ENCODE data around the gene SUGT1.

DNA sequence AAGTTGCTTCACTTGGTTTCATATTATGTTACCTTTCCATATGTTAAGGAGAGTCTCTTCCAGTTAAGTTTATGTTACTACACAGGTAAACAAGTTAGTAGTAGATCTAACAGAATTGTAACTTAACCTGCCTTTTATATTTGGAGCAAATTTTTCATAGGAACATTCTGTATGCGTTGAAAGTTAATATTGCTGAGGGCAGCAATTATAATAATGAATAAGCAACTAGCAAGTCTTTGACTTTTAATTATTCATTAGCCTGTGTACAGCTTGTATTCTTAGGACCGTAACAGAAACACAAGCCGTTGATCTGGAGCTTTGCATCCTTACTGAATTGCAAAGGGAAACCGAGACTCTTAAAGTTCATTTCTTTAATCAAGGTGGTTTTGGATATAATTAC, 11.6 kb downstream of the SUGT1 start:
- TF ChIP-seq, protein P1, sequence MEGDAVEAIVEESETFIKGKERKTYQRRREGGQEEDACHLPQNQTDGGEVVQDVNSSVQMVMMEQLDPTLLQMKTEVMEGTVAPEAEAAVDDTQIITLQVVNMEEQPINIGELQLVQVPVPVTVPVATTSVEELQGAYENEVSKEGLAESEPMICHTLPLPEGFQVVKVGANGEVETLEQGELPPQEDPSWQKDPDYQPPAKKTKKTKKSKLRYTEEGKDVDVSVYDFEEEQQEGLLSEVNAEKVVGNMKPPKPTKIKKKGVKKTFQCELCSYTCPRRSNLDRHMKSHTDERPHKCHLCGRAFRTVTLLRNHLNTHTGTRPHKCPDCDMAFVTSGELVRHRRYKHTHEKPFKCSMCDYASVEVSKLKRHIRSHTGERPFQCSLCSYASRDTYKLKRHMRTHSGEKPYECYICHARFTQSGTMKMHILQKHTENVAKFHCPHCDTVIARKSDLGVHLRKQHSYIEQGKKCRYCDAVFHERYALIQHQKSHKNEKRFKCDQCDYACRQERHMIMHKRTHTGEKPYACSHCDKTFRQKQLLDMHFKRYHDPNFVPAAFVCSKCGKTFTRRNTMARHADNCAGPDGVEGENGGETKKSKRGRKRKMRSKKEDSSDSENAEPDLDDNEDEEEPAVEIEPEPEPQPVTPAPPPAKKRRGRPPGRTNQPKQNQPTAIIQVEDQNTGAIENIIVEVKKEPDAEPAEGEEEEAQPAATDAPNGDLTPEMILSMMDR (IDR thresholded peaks at IDR 0.05; ENCODE audit: low read depth, low read length): no peak
- TF ChIP-seq POLR2A (IDR thresholded peaks at IDR 0.05; ENCODE audit: extremely low read depth, insufficient read length): no peak

All from NB4 (cell line).